ENCODE results near the gene DBI. TPM values are rescaled to one million over a fixed set of nuclear protein-coding genes. Genes with fewer than 3 reads are reported as not detected.

DBI gene
- total and polyA plus RNA-seq, 2 of the 8 experiments (the other 6 are each of a cell fraction or from before 2014, with no cell fraction given), result 180 to 212 TPM

DNA sequence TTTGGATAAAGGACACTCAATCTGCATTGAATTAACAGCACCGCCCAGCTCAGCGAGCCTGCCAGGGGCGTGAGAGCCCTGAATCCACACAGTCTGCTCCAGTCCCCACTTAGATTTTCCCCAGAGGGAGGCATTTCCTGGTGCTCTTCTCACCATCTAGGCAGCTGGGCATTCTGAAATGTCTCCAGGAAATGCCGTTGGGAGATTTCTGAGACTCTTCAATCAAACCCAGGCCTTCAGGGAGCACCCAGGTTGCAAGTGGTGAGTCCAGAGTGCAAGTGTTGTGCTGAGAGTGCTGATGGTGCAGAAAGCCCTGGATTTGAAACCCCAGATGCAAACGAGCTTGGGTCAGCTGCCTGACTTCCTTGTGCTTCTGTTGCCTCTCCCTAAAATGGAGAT, 41.4 kb downstream of the DBI start:
- H2BK20ac ChIP-seq (ENCODE audit: low read length), result no peak overlapping the region
- H3K9me3 ChIP-seq (ENCODE audit: insufficient read depth in 2 of 2, low read depth in 1 of 2, low read length in 1 of 2), result no peaks in the 10 kb centered on the region
- no peak overlapping the region for H3K23ac ChIP-seq (ENCODE audit: insufficient read length)
- no peak overlapping the region for H4K5ac ChIP-seq (ENCODE audit: insufficient read length, low read depth, low read length)
- no peak overlapping the region for H3K27ac ChIP-seq (ENCODE audit: low read depth, low read length)
- ChIA-PET CTCF (ENCODE audit: partially characterized antibody) (interaction anchor here (0.5 to 21.3 kb wide), 24 partner anchors 9 to 885 kb away, joined by 3 to 411 read pairs (median 4); no protein-coding TSS in a partner anchor), POLR2A (ENCODE audit: partially characterized antibody) (interaction anchor here (0.7 to 1.6 kb wide), 3 partner anchors 27 to 67 kb away, joined by 3 to 4 read pairs (median 3); no protein-coding TSS in a partner anchor)
- H3K4me2 ChIP-seq (ENCODE audit: insufficient read depth in 1 of 2, low read depth in 2 of 2, low read length in 2 of 2), result no peak overlapping the region
- no peak overlapping the region for H3K4me3 ChIP-seq (ENCODE audit: extremely low read depth in 1 of 4, insufficient read depth in 2 of 4, low read depth in 3 of 4, low read length in 4 of 4)
- H2BK5ac ChIP-seq (ENCODE audit: low read depth, low read length), result no peak overlapping the region
- no peaks in the 10 kb centered on the region for H3K79me2 ChIP-seq (ENCODE audit: control insufficient read depth in 1 of 2, insufficient read depth in 2 of 2, low read length in 2 of 2)
- H3K27me3 ChIP-seq (replicated peaks in 1 of 4; ENCODE audit: control insufficient read depth in 3 of 4, extremely low read depth in 1 of 4, insufficient read depth in 3 of 4, low read length in 3 of 4), result no peaks in the 10 kb centered on the region
- H3K36me3 ChIP-seq (ENCODE audit: control insufficient read depth in 2 of 4, insufficient read depth in 4 of 4, low read length in 3 of 4), result no peaks in the 10 kb centered on the region
- no peak for DNase-seq (ENCODE audit: low read depth in 1 of 2, low spot score in 2 of 2)
- H3K18ac ChIP-seq (ENCODE audit: extremely low read depth, low read length), result no peak overlapping the region
- H3K14ac ChIP-seq (ENCODE audit: insufficient read length), result no peak overlapping the region
- no peak overlapping the region for H2AK5ac ChIP-seq (ENCODE audit: low read depth, low read length)
- no peak overlapping the region for H4K8ac ChIP-seq (ENCODE audit: extremely low read depth, insufficient read depth, low read length)
- no peak overlapping the region for H2BK120ac ChIP-seq (replicated peaks; ENCODE audit: low read depth, low read length)
- H3K56ac ChIP-seq (replicated peaks; ENCODE audit: insufficient read length, low read depth, low read length), result no peak overlapping the region
- H2BK12ac ChIP-seq (ENCODE audit: low read depth, low read length), result no peak overlapping the region
- no peaks in the 10 kb centered on the region for H3K79me1 ChIP-seq (ENCODE audit: low read depth, low read length)
- no peaks in the 10 kb centered on the region for H3K23me2 ChIP-seq (ENCODE audit: low read depth, low read length)
- peak overlapping the region; percentile 91; the same call in 1 of the 2 replicates for H2AFZ ChIP-seq (ENCODE audit: low read length)
- H3K4ac ChIP-seq (replicated peaks; ENCODE audit: insufficient read length, low read depth, low read length), result no peak overlapping the region
- H3K4me1 ChIP-seq (replicated peaks in 1 of 4; ENCODE audit: control insufficient read depth in 3 of 4, insufficient read depth in 4 of 4, low read length in 3 of 4), result no peaks in the 10 kb centered on the region
- no peaks in the 10 kb centered on the region for H4K20me1 ChIP-seq (replicated peaks in 1 of 2; ENCODE audit: control insufficient read depth in 1 of 2, insufficient read depth in 2 of 2, low read length in 2 of 2)
- no peak overlapping the region for H4K91ac ChIP-seq (replicated peaks; ENCODE audit: insufficient read length, low read length)
- FAIRE-seq, result no peak
- no peak overlapping the region for H3K9ac ChIP-seq (replicated peaks in 1 of 4; ENCODE audit: extremely low read depth in 1 of 4, low read depth in 3 of 4, low read length in 3 of 4)
- no peak overlapping the region for H2BK15ac ChIP-seq (ENCODE audit: low read length)
- WGBS, 2 experiments (ENCODE audit: extremely low coverage in 1 of 2, insufficient coverage in 1 of 2, insufficient read length in 1 of 2, insufficient replicate concordance in 2 of 2, low coverage in 1 of 2, low lambda C conversion rate in 2 of 2, missing lambda C conversion rate in 1 of 2), result 76% methylated on average over 5 of the region's 5 CpGs; no CpG with 5 or more reads in 1 of the 2 experiments
- no peak for TF ChIP-seq POLR2A (IDR thresholded peaks at IDR 0.05; ENCODE audit: control extremely low read depth in 1 of 2, low read depth in 2 of 2, low read length in 2 of 2)
- no peak for TF ChIP-seq MAFK (IDR thresholded peaks at IDR 0.05; ENCODE audit: low read depth, low read length)
- TF ChIP-seq TAF1 (IDR thresholded peaks at IDR 0.05; ENCODE audit: low read depth, low read length), result no peak
- no peak for TF ChIP-seq POLR2AphosphoS5 (IDR thresholded peaks at IDR 0.05; ENCODE audit: low read depth, low read length)
- no peak for TF ChIP-seq JUN (IDR thresholded peaks at IDR 0.05; ENCODE audit: low read depth, low read length)
- no peak for TF ChIP-seq ZNF274 (IDR thresholded peaks at IDR 0.05; ENCODE audit: borderline replicate concordance, extremely low read depth, low read length)
- no peak for TF ChIP-seq KDM1A (IDR thresholded peaks at IDR 0.05; ENCODE audit: borderline replicate concordance, low read length)
- TF ChIP-seq BACH1 (IDR thresholded peaks at IDR 0.05; ENCODE audit: low read length), result no peak
- TF ChIP-seq ASH2L (IDR thresholded peaks at IDR 0.05; ENCODE audit: low read length), result no peak
- TF ChIP-seq TBP (IDR thresholded peaks at IDR 0.05; ENCODE audit: low read depth, low read length), result no peak
- no peak for TF ChIP-seq EP300 (IDR thresholded peaks at IDR 0.05; ENCODE audit: borderline replicate concordance in 1 of 2, low read depth in 2 of 2, low read length in 2 of 2)
- TF ChIP-seq, protein P1, sequence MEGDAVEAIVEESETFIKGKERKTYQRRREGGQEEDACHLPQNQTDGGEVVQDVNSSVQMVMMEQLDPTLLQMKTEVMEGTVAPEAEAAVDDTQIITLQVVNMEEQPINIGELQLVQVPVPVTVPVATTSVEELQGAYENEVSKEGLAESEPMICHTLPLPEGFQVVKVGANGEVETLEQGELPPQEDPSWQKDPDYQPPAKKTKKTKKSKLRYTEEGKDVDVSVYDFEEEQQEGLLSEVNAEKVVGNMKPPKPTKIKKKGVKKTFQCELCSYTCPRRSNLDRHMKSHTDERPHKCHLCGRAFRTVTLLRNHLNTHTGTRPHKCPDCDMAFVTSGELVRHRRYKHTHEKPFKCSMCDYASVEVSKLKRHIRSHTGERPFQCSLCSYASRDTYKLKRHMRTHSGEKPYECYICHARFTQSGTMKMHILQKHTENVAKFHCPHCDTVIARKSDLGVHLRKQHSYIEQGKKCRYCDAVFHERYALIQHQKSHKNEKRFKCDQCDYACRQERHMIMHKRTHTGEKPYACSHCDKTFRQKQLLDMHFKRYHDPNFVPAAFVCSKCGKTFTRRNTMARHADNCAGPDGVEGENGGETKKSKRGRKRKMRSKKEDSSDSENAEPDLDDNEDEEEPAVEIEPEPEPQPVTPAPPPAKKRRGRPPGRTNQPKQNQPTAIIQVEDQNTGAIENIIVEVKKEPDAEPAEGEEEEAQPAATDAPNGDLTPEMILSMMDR (IDR thresholded peaks at IDR 0.05; ENCODE audit: control extremely low read depth in 1 of 3, insufficient read depth in 1 of 3, low read depth in 1 of 3, low read length in 3 of 3), result no peak
- TF ChIP-seq CREB1 (IDR thresholded peaks at IDR 0.05), result no peak
- TF ChIP-seq SIRT6 (IDR thresholded peaks at IDR 0.05; ENCODE audit: low read length), result no peak
